ENCODE results near the gene TTLL5. TPM values are rescaled to one million over a fixed set of nuclear protein-coding genes. Genes with fewer than 3 reads are reported as not detected.
A peak's percentile ranks its signal among the peaks of the same experiment; 100 is the strongest.

The TTLL5 gene, protein sequence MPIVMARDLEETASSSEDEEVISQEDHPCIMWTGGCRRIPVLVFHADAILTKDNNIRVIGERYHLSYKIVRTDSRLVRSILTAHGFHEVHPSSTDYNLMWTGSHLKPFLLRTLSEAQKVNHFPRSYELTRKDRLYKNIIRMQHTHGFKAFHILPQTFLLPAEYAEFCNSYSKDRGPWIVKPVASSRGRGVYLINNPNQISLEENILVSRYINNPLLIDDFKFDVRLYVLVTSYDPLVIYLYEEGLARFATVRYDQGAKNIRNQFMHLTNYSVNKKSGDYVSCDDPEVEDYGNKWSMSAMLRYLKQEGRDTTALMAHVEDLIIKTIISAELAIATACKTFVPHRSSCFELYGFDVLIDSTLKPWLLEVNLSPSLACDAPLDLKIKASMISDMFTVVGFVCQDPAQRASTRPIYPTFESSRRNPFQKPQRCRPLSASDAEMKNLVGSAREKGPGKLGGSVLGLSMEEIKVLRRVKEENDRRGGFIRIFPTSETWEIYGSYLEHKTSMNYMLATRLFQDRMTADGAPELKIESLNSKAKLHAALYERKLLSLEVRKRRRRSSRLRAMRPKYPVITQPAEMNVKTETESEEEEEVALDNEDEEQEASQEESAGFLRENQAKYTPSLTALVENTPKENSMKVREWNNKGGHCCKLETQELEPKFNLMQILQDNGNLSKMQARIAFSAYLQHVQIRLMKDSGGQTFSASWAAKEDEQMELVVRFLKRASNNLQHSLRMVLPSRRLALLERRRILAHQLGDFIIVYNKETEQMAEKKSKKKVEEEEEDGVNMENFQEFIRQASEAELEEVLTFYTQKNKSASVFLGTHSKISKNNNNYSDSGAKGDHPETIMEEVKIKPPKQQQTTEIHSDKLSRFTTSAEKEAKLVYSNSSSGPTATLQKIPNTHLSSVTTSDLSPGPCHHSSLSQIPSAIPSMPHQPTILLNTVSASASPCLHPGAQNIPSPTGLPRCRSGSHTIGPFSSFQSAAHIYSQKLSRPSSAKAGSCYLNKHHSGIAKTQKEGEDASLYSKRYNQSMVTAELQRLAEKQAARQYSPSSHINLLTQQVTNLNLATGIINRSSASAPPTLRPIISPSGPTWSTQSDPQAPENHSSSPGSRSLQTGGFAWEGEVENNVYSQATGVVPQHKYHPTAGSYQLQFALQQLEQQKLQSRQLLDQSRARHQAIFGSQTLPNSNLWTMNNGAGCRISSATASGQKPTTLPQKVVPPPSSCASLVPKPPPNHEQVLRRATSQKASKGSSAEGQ (N-terminal part only)
- 10 to 100 TPM; 33.7 to 35.1 TPM for total RNA-seq
- polyA plus RNA-seq: 12.5 TPM

DNA sequence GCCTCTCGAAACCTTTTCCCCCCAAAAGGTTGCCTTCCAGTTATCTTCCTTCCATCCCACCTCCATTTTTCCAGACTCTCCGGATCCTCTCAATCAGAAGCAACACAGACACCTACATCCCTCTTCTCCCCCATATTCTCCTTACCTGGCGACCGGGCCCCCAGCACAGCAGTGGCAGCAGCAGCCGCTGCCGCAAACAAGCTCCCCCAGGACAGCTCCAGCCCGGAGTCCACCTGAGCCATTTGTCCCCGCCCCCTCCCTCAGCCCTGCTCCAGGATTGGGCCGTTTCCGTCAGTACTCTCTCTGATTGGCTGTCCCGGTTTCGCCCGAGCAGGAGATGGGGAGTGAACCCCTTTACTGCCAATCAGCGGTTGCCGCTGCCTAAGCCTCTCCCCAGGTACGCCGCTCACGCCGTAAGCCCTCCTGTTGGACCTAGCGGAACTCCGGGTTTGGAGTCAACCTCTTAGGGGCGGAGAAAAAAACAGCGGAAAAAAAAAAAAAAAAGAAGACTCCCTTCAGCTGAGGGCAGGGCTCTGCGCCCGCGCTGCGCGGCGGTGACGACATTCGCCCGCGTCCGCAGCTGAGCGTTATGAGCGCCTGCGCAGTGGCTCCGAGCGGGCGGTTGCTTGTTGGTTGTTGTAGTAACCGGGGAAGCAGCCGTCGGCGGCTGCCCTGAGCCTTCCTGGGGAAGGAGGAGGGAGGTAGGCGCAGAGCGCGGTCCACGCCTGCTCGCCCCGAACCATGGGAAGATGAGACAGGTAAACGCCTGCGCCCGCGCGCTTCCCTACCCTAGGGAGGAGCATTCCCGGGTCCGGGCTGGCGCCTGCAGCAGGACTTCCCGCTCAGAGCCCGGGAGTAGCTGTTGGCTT is at the start of gene TTLL5, which contains the start of gene ERG28:
TSS of gene TTLL5 (plus strand) at position 617 of the 869 bp plus-strand sequence. CDS start 1,904 bp downstream, outside the sequence.
TSS of gene ERG28 (minus strand) at position 247 of the 869 bp plus-strand sequence. CDS start 3,374 bp downstream, outside the sequence.
- Mint-ChIP-seq H3K36me3 (peaks cover 0 to 49% (median 6%) of the 10 kb centered on the region in 3 donors), H3K4me3 (peak within 1 kb of the TSS; percentile 89 to 98 (median 95)), H3K9me3 (no peaks in the 10 kb centered on the region), H3K4me1 (peaks cover 22 to 53% (median 41%) of the 10 kb centered on the region in 3 donors), H3K27me3 (peaks cover 0 to 4% of the 10 kb centered on the region in 2 donors), H3K27ac (peak within 1 kb of the TSS; percentile 89 to 100 (median 96))
- Histone ChIP-seq H3K36me3 (ENCODE audit: insufficient read depth, low read length) (no peaks in the 10 kb centered on the region), H3K27me3 (ENCODE audit: insufficient read depth, low read length, poor library complexity, severe bottlenecking) (no peaks in the 10 kb centered on the region), H3K27ac (ENCODE audit: low read depth, low read length) (peak within 1 kb of the TSS; percentile 97), H3K4me3 (ENCODE audit: low read length) (peak within 1 kb of the TSS; percentile 89), H3K9me3 (ENCODE audit: low read length) (no peaks in the 10 kb centered on the region), H3K4me1 (ENCODE audit: insufficient read depth, low read length) (no peaks in the 10 kb centered on the region)
- peak; percentile 92 to 97 (median 96) for DNase-seq
- ChIA-PET CTCF (interaction anchor here (0.6 to 12.0 kb wide), 3 partner anchors 26 to 321 kb away, joined by 3 to 178 read pairs (median 4); partner anchors contain the start of genes FLVCR2 and TGFB3), POLR2A (interaction anchor here (0.6 to 1.4 kb wide), 7 partner anchors 94 to 898 kb away, joined by 3 to 10 read pairs (median 3); partner anchors contain the start of genes TGFB3 and YLPM1)

DNA sequence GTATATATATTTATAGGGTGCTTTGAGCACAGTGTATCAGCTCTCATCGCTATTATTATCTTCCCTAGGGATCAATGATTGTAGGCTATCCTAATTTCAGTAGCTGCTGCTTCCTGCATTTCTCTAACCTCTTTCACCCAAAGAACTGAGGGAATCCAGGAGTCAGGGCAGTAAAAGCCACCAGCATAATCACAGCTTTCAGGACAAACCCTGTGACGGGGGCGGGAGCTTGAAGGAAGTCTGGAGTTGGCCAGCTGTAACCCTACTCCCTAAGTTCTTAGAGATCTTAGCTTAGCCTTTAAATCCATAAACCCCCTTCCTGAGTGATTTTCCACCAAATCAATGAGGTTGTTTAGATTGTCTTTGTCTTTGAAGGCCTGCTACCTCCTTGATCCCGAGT is 48.9 kb upstream of the TTLL5 start:
- no peaks in the 10 kb centered on the region for H3K9me3 ChIP-seq (ENCODE audit: low read length)
- H3K36me3 ChIP-seq (ENCODE audit: insufficient read depth, low read length): no peaks in the 10 kb centered on the region
- H3K27me3 ChIP-seq (ENCODE audit: insufficient read depth, low read length, poor library complexity, severe bottlenecking): no peaks in the 10 kb centered on the region
- peaks cover 0 to 32% (median 8%) of the 10 kb centered on the region in 3 donors for H3K36me3 Mint-ChIP-seq
- no peak overlapping the region for H3K27ac ChIP-seq (ENCODE audit: low read depth, low read length)
- no peaks in the 10 kb centered on the region for H3K27me3 Mint-ChIP-seq
- DNase-seq: no peak
- no peaks in the 10 kb centered on the region for H3K4me1 ChIP-seq (ENCODE audit: insufficient read depth, low read length)
- ChIA-PET POLR2A (no interaction called here), CTCF (no interaction called here)
- no peak overlapping the region for H3K4me3 ChIP-seq (ENCODE audit: low read length)
- H3K4me3 Mint-ChIP-seq: no peak overlapping the region
- no peaks in the 10 kb centered on the region for H3K4me1 Mint-ChIP-seq
- peaks cover 0 to 13% (median 5%) of the 10 kb centered on the region in 5 donors for H3K9me3 Mint-ChIP-seq
- H3K27ac Mint-ChIP-seq: no peak overlapping the region

DNA sequence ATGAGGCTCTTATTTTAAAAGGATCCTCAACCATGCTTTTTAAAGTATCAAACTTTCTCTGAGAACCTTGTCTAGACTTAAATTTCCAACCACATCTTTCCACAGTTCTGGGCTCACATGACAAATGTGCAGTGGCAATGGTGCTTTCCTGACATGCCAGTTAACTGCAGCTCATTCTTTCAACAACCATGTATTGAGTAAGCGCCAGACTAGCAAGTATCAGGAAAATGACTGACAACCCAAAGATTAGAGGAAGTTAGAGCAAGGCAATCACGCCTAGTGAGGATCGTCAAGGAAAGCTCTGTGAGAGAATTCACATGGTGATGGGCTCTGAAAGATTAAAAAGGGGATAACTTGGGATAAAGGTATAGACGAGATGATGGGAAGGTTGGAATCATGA is 46.9 kb upstream of the TTLL5 start:
- H3K36me3 ChIP-seq (ENCODE audit: insufficient read depth, low read length): no peaks in the 10 kb centered on the region
- Mint-ChIP-seq H3K9me3 (no peaks in the 10 kb centered on the region), H3K4me1 (no peaks in the 10 kb centered on the region), H3K36me3 (peaks cover 0 to 13% (median 8%) of the 10 kb centered on the region in 3 donors), H3K4me3 (no peak overlapping the region), H3K27me3 (no peaks in the 10 kb centered on the region), H3K27ac (no peak overlapping the region)
- CTCF ChIA-PET: interaction anchor here (1.6 kb wide), 1 partner anchor 11 kb away, joined by 4 read pairs; no protein-coding TSS in a partner anchor
- H3K4me3 ChIP-seq (ENCODE audit: low read length): no peak overlapping the region
- H3K27me3 ChIP-seq (ENCODE audit: insufficient read depth, low read length, poor library complexity, severe bottlenecking): no peaks in the 10 kb centered on the region
- no peaks in the 10 kb centered on the region for H3K9me3 ChIP-seq (ENCODE audit: low read length)
- no peak for DNase-seq
- POLR2A ChIA-PET: no interaction called here
- no peak overlapping the region for H3K27ac ChIP-seq (ENCODE audit: low read depth, low read length)
- H3K4me1 ChIP-seq (ENCODE audit: insufficient read depth, low read length): no peaks in the 10 kb centered on the region

DNA sequence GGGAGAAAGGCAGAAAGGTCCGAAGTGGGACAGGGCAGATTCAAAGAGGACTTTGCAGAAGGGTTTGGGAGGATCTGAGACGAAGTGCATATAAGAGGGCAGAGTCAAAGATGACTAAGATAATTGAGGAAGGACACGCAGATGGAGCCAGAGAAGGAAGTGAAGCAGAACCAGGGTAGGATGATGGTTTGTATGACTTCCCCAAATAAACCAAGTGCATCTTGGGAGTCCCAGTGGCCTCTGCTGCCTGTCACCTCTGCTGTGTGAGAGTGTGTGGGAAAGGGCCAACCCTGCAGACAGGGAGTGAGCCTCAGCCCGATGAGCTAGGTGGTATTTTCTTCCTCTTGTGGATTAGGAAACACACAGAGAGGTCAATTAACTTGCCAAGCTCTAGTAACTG is 45.8 kb upstream of the TTLL5 start:
- no peak for DNase-seq
- no peaks in the 10 kb centered on the region for H3K36me3 ChIP-seq (ENCODE audit: insufficient read depth, low read length)
- ChIA-PET CTCF (no interaction called here), POLR2A (no interaction called here)
- Mint-ChIP-seq H3K4me3 (no peak overlapping the region), H3K36me3 (peaks cover 0 to 9% (median 4%) of the 10 kb centered on the region in 3 donors), H3K27me3 (no peaks in the 10 kb centered on the region), H3K27ac (peak overlapping the region in 1 of 8 donors; percentile 51), H3K9me3 (no peaks in the 10 kb centered on the region), H3K4me1 (no peaks in the 10 kb centered on the region)
- no peaks in the 10 kb centered on the region for H3K27me3 ChIP-seq (ENCODE audit: insufficient read depth, low read length, poor library complexity, severe bottlenecking)
- no peak overlapping the region for H3K27ac ChIP-seq (ENCODE audit: low read depth, low read length)
- no peaks in the 10 kb centered on the region for H3K4me1 ChIP-seq (ENCODE audit: insufficient read depth, low read length)
- H3K9me3 ChIP-seq (ENCODE audit: low read length): no peaks in the 10 kb centered on the region
- no peak overlapping the region for H3K4me3 ChIP-seq (ENCODE audit: low read length)

DNA sequence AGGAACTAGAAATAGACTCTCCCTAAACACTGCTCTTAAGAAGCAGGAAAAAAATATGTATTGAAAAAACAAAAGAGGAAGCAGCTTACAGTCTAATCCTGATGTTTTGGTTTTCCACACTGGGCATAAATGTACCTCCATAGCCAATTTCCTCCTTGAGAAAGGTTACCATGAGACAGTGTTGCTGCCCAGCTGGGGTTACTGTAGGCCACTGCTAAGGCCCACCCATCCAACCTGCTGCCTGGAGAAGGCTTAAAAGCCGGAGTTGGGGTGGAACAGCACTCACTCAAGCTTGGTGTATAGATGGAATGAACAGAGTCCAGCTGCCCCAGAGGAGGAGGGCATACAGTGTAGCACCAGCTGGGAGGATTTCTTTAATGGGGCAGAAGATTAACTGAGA is 41.5 kb upstream of the TTLL5 start:
- peaks cover 0 to 2% (median under 1%) of the 10 kb centered on the region in 3 donors for H3K36me3 Mint-ChIP-seq
- Histone ChIP-seq H3K27me3 (ENCODE audit: insufficient read depth, low read length, poor library complexity, severe bottlenecking) (no peaks in the 10 kb centered on the region), H3K4me1 (ENCODE audit: insufficient read depth, low read length) (no peaks in the 10 kb centered on the region), H3K9me3 (ENCODE audit: low read length) (no peaks in the 10 kb centered on the region), H3K36me3 (ENCODE audit: insufficient read depth, low read length) (no peaks in the 10 kb centered on the region), H3K27ac (ENCODE audit: low read depth, low read length) (no peak overlapping the region), H3K4me3 (ENCODE audit: low read length) (no peak overlapping the region)
- H3K27me3 Mint-ChIP-seq: no peaks in the 10 kb centered on the region
- DNase-seq: no peak
- H3K4me1 Mint-ChIP-seq: no peaks in the 10 kb centered on the region
- CTCF ChIA-PET: no interaction called here
- POLR2A ChIA-PET: no interaction called here
- H3K27ac Mint-ChIP-seq: no peak overlapping the region
- no peaks in the 10 kb centered on the region for H3K9me3 Mint-ChIP-seq
- no peak overlapping the region for H3K4me3 Mint-ChIP-seq

DNA sequence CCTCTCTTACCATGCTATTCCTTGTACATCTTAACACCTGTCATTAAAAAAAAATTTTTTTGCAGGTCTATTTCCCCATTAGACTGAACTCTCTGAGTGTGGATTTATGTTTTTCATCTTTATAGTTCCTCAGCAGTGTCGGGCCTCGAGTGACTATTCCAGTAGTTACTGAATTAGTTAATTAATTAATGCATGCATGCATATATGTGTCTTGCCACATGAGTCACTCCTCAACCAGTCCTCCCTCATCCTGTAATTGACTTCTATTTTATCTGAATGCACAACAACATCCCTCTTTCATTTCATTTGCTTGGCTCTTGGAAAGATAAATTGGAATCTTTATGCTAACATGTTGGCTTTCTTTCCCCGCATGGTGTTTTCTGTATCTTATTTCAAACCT is 36.0 kb upstream of the TTLL5 start:
- POLR2A ChIA-PET: no interaction called here
- no peak for DNase-seq
- Mint-ChIP-seq H3K27me3 (no peaks in the 10 kb centered on the region), H3K36me3 (no peaks in the 10 kb centered on the region), H3K4me3 (no peak overlapping the region), H3K27ac (no peak overlapping the region), H3K9me3 (no peaks in the 10 kb centered on the region), H3K4me1 (no peaks in the 10 kb centered on the region)
- Histone ChIP-seq H3K9me3 (ENCODE audit: low read length) (no peaks in the 10 kb centered on the region), H3K4me3 (ENCODE audit: low read length) (no peak overlapping the region), H3K27ac (ENCODE audit: low read depth, low read length) (no peak overlapping the region), H3K4me1 (ENCODE audit: insufficient read depth, low read length) (no peaks in the 10 kb centered on the region), H3K36me3 (ENCODE audit: insufficient read depth, low read length) (no peaks in the 10 kb centered on the region), H3K27me3 (ENCODE audit: insufficient read depth, low read length, poor library complexity, severe bottlenecking) (no peaks in the 10 kb centered on the region)
- CTCF ChIA-PET: interaction anchor here (1.0 kb wide), 1 partner anchor 12 kb away, joined by 3 read pairs; no protein-coding TSS in a partner anchor

DNA sequence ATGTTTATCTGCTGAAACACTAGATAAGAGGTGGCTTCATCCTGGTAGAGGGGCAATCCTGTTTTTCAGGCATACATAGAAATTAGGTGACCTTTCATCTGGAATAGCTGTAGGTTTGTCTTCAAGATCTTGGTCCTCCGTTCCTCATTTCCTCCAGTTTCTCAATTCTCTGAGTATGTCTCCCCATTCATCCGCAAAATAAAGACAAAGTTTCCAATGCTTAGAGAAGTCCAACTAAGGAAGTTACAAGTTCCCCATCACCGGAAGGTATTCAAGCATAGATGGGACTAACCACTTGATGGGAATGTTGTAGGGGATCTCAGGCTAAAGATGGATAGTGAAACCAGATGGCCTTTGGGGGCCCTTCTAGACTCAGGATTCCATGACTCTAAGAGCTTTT is 34.6 kb upstream of the TTLL5 start:
- Histone ChIP-seq H3K9me3 (ENCODE audit: low read length) (no peaks in the 10 kb centered on the region), H3K27me3 (ENCODE audit: insufficient read depth, low read length, poor library complexity, severe bottlenecking) (no peaks in the 10 kb centered on the region), H3K4me3 (ENCODE audit: low read length) (no peak overlapping the region), H3K4me1 (ENCODE audit: insufficient read depth, low read length) (no peaks in the 10 kb centered on the region), H3K27ac (ENCODE audit: low read depth, low read length) (no peak overlapping the region), H3K36me3 (ENCODE audit: insufficient read depth, low read length) (no peaks in the 10 kb centered on the region)
- Mint-ChIP-seq H3K36me3 (no peaks in the 10 kb centered on the region), H3K27ac (no peak overlapping the region), H3K4me3 (no peak overlapping the region), H3K4me1 (no peaks in the 10 kb centered on the region), H3K27me3 (no peaks in the 10 kb centered on the region), H3K9me3 (no peaks in the 10 kb centered on the region)
- ChIA-PET POLR2A (no interaction called here), CTCF (interaction anchor here (2.0 kb wide), 1 partner anchor 29 kb away, joined by 6 read pairs; no protein-coding TSS in a partner anchor)
- DNase-seq: no peak
